ENCODE results near the gene EFCAB10.
"Not testable (repeated sequence)": the region's sequence is repeated elsewhere in the genome, so short reads cannot be mapped to it uniquely, and the experiment has no call there.

- not testable (repeated sequence) for TF ChIP-seq POLR2AphosphoS5 (IDR thresholded peaks at IDR 0.05); MXI1 (conservative IDR thresholded peaks at IDR 0.05; ENCODE audit: poor library complexity, severe bottlenecking); SMC3 (conservative IDR thresholded peaks at IDR 0.05; ENCODE audit: poor library complexity)
These were observed 60.7 kb downstream of the EFCAB10 start for GRCh38 chr7:105520620-105521019.

Data from neural cell (in vitro differentiated cells).